GM23338 (cell line): Measurements from ENCODE around the gene FIG4.

Experiments used
- CTCF ChIP-seq, 2 experiments: fragments of 200-600 bp in 1 of 2; sonication (generic) in 1 of 2; conservative IDR thresholded peaks; 2 replicates each; pipeline versions ENCODE4 v1.5.1 to v1.6.1; 2016 to 2017; ENCODE audit warnings: antibody characterized with exemption in 2 of 2, low read depth in 2 of 2, mild to moderate bottlenecking in 2 of 2, moderate library complexity in 1 of 2
- ETS1 ChIP-seq: IDR thresholded peaks from 2 replicates; pipeline ENCODE4 v1.6.1; 2016; ENCODE audit warnings: antibody characterized with exemption
- EZH2 ChIP-seq: fragments of 200-600 bp; sonication (generic); IDR thresholded peaks from one replicate; pipeline ENCODE4 v1.8.0; 2017; ENCODE audit warnings: antibody characterized with exemption, mild to moderate bottlenecking, low read depth; ENCODE audit not compliant: unreplicated experiment
- EZH2phosphoT487 ChIP-seq: fragments of 200-600 bp; sonication (generic); IDR thresholded peaks from one replicate; pipeline ENCODE4 v1.8.1; 2018; ENCODE audit warnings: antibody characterized with exemption; ENCODE audit not compliant: unreplicated experiment
- JUNB ChIP-seq: IDR thresholded peaks from one replicate; pipeline ENCODE4 v1.6.1; 2016; ENCODE audit warnings: antibody characterized with exemption; ENCODE audit not compliant: unreplicated experiment
- POLR2AphosphoS5 ChIP-seq: IDR thresholded peaks from 2 replicates; pipeline ENCODE4 v1.6.1; 2016; ENCODE audit warnings: antibody characterized with exemption, low read depth
- REST ChIP-seq: IDR thresholded peaks from one replicate; pipeline ENCODE4 v1.6.1; 2018; ENCODE audit warnings: antibody characterized with exemption; ENCODE audit not compliant: unreplicated experiment
- ZNF331 ChIP-seq: fragments of 250-450 bp; sonication (Bioruptor Pico); IDR thresholded peaks from 2 replicates; pipeline ENCODE4 v1.5.0; 2020; ENCODE audit warnings: low read depth, mild to moderate bottlenecking, moderate library complexity

GRCh38 chr6:109861946-109862345, 170.8 kb downstream of the FIG4 start:
- no peak for TF ChIP-seq CTCF (conservative IDR thresholded peaks at IDR 0.05; ENCODE audit: low read depth in 2 of 2)
- no peak for TF ChIP-seq REST
- no peak for TF ChIP-seq POLR2AphosphoS5
- TF ChIP-seq JUNB = no peak
- TF ChIP-seq EZH2 = no peak
- no peak for TF ChIP-seq EZH2phosphoT487
- TF ChIP-seq ETS1 = no peak
- no peak for TF ChIP-seq ZNF331 (CRISPR knock-in tag)
